ENCODE measurements around the gene CLEC2A.
"Not testable (repeated sequence)": the region's sequence is repeated elsewhere in the genome, so short reads cannot be mapped to it uniquely, and the experiment has no call there.

Gene CLEC2A

GRCh38 chr12:9932270-9932669 is at the start of gene CLEC2A:
Gene CLEC2A, minus strand, starts transcription at chr12:9932370. Its CDS starts 41 bp downstream, at chr12:9932329.
- DNase-seq (ENCODE audit: low spot score) = no peak

DNA sequence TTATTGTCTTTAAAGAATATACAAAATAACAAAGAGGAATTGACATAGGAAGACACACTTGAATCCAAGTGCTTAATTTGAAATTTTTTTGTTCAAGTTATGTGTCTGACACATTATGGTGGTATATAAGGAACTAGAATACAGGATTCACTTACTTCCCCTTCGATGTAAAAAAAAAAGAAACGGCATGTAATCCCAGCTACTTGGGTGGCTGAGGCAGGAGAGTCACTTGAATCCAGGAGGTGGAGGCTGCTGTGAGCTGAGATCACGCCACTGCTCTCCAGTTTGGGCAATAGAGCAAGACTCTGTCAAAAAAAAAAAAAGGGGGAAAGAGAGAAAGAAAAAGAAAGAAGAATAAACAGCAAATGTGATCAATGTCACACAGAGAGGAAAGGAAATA is 48.0 kb upstream of the CLEC2A start:
- no peak for DNase-seq (ENCODE audit: low spot score)

GRCh38 chr12:9977916-9978315 is 45.7 kb upstream of the CLEC2A start:
- DNase-seq (ENCODE audit: low spot score) = no peak

DNA sequence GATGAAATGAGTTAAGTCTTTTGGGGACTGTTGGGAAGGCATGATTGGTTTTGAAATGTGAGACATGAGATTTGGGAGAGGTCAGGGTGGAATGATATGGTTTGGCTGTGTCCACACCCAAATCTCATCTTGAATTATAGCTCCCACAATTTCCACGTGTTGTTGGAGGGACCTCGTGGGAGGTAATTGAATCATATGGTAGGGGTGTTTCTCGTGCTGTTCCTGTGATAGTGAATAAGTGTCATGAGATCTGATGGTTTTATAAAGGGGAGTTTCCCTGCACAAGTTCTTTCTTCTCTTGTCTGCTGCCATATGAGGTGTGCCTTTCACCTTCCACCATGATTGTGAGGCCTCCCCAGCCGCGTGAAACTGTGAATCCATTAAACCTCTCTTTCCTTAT is 44.5 kb upstream of the CLEC2A start:
- not testable (repeated sequence) for DNase-seq (ENCODE audit: low spot score)

GRCh38 chr12:9975614-9976013 is 43.4 kb upstream of the CLEC2A start:
- no peak for DNase-seq (ENCODE audit: low spot score)

- not testable (repeated sequence) for DNase-seq (ENCODE audit: low spot score)
Observed at GRCh38 chr12:9974731-9975130, 42.6 kb upstream of the CLEC2A start.

- no peak for DNase-seq (ENCODE audit: low spot score)
Observed at GRCh38 chr12:9973949-9974348, 41.8 kb upstream of the CLEC2A start.

DNA sequence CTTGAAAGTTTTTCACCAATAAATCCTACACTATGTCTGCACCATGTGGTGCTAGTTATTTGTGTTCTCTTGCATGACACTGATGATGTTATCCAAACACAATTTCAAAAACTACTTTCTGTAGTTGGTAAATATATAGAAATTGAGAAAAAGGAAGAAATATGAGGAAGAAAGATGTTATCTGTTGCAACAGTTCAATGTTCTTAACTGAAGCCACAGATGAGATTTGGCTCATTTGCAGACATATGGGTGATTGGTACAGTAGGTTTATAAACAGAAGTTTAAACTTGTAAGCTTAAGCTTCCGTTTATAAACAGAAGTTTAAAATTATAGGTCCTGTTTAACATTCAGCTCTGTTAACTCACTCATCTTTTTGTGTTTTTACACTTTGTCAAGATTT is 39.0 kb upstream of the CLEC2A start, which contains the start of gene CLEC12A:
Gene CLEC12A (plus strand): TSS at position 229 of the 400 bp plus-strand sequence. CDS start 188 bp downstream, outside the sequence.
- DNase-seq (ENCODE audit: low spot score) = no peak

GRCh38 chr12:9969673-9970072 is 37.5 kb upstream of the CLEC2A start:
- DNase-seq (ENCODE audit: low spot score) = no peak

DNA sequence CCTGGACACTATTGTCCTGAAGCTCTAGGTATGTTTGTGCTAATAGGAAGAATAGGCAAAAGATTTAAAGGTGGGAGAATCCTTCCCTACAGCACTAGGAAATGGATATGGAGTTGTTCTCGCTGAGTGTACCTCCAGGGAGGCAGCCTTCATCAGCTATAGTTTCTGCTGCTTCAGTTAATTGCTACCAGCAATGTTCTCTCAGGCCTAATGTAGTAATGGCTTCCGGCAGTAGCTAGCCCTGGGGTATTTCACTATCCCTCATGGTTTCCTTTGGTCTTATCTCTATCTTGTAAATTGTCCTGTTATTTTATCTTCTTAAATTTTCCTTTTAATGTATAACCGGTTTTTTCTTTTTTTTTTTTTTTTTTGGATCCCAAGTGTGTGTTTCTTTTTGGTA is 29.7 kb upstream of the CLEC2A start:
- no peak for DNase-seq (ENCODE audit: low spot score)

GRCh38 chr12:9961106-9961505 is 28.9 kb upstream of the CLEC2A start:
- DNase-seq (ENCODE audit: low spot score) = no peak

- DNase-seq (ENCODE audit: low spot score) = no peak
Observed at GRCh38 chr12:9960590-9960989, 28.4 kb upstream of the CLEC2A start.

- DNase-seq (ENCODE audit: low spot score) = no peak
Observed at GRCh38 chr12:9957834-9958233, 25.7 kb upstream of the CLEC2A start.

GRCh38 chr12:9952954-9953729 is 21.0 kb upstream of the CLEC2A start:
- DNase-seq (ENCODE audit: low spot score) = not testable (repeated sequence)

DNA sequence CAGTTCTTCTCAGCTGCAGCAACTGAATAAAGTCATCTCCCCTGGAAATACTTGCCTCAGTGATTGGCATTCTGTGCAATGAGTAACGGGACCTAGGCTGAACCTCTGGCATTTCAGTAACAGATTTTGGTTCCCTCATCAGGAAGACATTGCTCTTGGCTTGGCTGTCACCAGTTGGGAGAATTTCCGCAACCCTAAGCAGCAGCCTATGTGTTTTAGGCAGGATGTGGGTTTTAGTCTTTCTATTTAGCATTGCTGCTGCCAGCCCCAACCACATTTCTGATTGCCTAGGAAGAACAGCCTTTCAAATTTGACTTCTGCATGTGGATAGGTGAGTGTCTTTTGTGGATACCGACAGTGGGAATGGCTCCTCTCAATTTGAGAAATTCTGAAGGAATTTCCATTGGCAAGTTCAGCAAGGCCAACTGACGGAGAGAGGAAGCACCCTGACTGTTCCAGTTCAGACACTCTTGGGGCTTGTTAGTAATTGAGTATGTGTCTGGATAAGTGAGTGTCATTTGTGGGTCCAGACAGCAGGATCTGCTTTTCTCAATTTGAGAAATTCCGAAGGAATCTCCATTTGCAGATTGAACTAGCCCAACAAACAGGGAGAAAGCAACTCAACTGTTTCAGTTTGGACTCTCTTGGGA is 19.0 kb upstream of the CLEC2A start:
- DNase-seq (ENCODE audit: low spot score) = peak; percentile 13

DNA sequence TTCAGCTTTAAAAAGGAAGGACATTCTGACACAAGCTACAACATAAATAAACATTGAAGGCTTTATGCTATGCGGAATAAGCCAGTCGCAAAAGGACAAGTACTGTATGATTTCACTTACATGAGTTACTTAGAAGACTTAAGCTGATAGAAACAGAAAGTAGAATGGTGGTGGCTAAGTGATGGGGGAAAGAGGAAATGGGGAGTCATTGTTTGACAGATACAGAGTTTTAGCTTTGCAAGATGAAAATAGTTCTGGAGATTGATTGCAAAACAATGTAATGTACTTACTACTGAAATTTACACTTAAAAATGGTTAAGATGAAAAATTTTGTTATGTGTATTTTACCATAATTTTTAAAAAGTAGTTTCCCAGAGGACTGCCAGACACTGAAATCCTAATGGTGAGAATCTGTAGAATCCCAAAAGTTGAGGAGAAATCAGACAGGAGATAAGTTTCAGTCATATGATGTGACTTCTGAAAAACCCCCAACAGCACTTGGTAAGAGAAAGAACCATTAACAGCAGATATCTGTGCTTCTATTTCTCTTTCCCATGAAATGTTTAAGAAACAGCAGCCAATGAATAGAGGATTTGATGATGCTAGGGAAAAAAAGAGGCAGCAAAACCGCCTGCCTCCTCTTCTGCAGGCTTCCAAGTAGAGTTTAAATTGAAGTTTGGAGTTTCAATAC is 16.6 kb upstream of the CLEC2A start:
- peak; percentile 30 for DNase-seq (ENCODE audit: low spot score)

GRCh38 chr12:9947674-9948073 is 15.5 kb upstream of the CLEC2A start:
- no peak for DNase-seq (ENCODE audit: low spot score)

GRCh38 chr12:9944391-9944790 is 12.2 kb upstream of the CLEC2A start:
- DNase-seq (ENCODE audit: low spot score) = no peak

DNA sequence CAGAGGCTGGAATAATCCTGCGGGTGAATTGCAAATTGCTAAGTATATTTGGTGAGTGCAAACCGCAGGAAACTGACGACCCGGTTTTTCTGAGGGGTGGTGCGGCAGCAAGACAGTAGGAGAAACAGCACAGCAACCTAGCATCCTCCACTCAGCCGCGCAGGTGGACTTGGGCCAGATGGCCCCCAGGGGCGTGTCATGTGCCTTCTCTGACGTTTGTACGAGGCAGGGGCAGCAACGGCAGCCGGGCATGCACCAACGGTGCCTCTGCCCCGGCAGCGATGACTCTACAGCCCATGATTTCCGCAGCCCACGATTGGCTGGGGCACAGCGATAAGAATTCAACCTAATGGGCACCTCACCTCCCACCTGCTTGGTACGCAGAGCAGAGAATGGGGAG is 11.1 kb upstream of the CLEC2A start:
- no peak for DNase-seq (ENCODE audit: low spot score)

GRCh38 chr12:9941838-9942237 is 9.7 kb upstream of the CLEC2A start:
- DNase-seq (ENCODE audit: low spot score) = no peak

DNA sequence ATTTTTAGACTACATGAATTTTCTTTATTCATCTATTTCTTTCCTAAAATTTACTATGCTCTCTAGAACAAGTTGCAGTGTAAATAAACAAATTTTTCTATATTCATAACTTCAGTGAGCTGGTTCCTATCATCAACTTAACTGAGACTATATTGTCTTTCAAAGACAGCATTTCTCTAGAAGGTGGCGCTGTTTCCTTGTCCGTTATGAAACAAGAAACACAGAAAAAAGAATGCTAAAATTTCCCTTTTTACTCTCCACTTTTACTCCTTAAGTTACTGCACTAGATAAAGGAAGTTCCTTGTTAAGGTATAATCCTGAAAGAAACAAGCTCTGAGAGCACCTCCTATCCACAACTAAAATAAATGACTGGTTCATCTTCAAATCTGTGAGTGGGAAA is 8.2 kb upstream of the CLEC2A start:
- peak; percentile 17 for DNase-seq (ENCODE audit: low spot score)

- no peak for DNase-seq (ENCODE audit: low spot score)
Observed at GRCh38 chr12:9936591-9936990, 4.4 kb upstream of the CLEC2A start.

GRCh38 chr12:9935026-9935425 is 2.9 kb upstream of the CLEC2A start:
- DNase-seq (ENCODE audit: low spot score) = no peak
